Activated CD4-positive, alpha-beta T cell treated with anti-CD3 and anti-CD28 coated beads, Interleukin-2, amount 50 U/mL, for 16 hours (primary cell): ENCODE measurements around the gene COL13A1.

Experiments
- DNase-seq: peaks from one replicate; pipeline ENCODE4 v3.0.0-alpha.2; 2020

Gene COL13A1

GRCh38 chr10:69825604-69826003, 23.9 kb downstream of the COL13A1 start:
- no peak for DNase-seq

GRCh38 chr10:69826094-69826493, 24.4 kb downstream of the COL13A1 start:
- no peak for DNase-seq

- no peak for DNase-seq
Measured at GRCh38 chr10:69826789-69827554, 25.3 kb downstream of the COL13A1 start.

- no peak for DNase-seq
Measured at GRCh38 chr10:69828144-69828870, 26.6 kb downstream of the COL13A1 start.

GRCh38 chr10:69829775-69830174, 28.1 kb downstream of the COL13A1 start:
- no peak for DNase-seq

- no peak for DNase-seq
Measured at GRCh38 chr10:69831231-69831855, 29.6 kb downstream of the COL13A1 start.

- DNase-seq: no peak
Measured at GRCh38 chr10:69835233-69835632, 33.5 kb downstream of the COL13A1 start.

GRCh38 chr10:69835875-69836730, 34.4 kb downstream of the COL13A1 start:
- DNase-seq: no peak

- no peak for DNase-seq
Measured at GRCh38 chr10:69836731-69837030, 35.0 kb downstream of the COL13A1 start.

- DNase-seq: no peak
Measured at GRCh38 chr10:69837261-69837660, 35.6 kb downstream of the COL13A1 start.

- DNase-seq: no peak
Measured at GRCh38 chr10:69838418-69838817, 36.7 kb downstream of the COL13A1 start.

- DNase-seq: no peak
Measured at GRCh38 chr10:69838853-69839252, 37.1 kb downstream of the COL13A1 start.

GRCh38 chr10:69839696-69840345, 38.1 kb downstream of the COL13A1 start:
- no peak for DNase-seq

GRCh38 chr10:69840773-69841172, 39.1 kb downstream of the COL13A1 start:
- no peak for DNase-seq

GRCh38 chr10:69842020-69842419, 40.3 kb downstream of the COL13A1 start:
- DNase-seq: peak; percentile 11

- no peak for DNase-seq
Measured at GRCh38 chr10:69842882-69843281, 41.2 kb downstream of the COL13A1 start.

GRCh38 chr10:69843923-69844322, 42.2 kb downstream of the COL13A1 start:
- no peak for DNase-seq

- DNase-seq: no peak
Measured at GRCh38 chr10:69844698-69845097, 43.0 kb downstream of the COL13A1 start.

- no peak for DNase-seq
Measured at GRCh38 chr10:69845574-69846292, 44.0 kb downstream of the COL13A1 start.

- no peak for DNase-seq
Measured at GRCh38 chr10:69846293-69846921, 44.7 kb downstream of the COL13A1 start.

- DNase-seq: no peak
Measured at GRCh38 chr10:69847458-69847857, 45.8 kb downstream of the COL13A1 start.
